Pancreas (tissue), 10 donors: ENCODE data around the gene MARK4. TPM values are rescaled to one million over a fixed set of nuclear protein-coding genes. Genes with fewer than 3 reads are reported as not detected.

Experiments
- ATAC-seq, 4 donors: fragments of 200-7000 bp; cut with Tn5 transposase; one replicate each; pipeline versions ENCODE4 v1.8.0 to v1.9.1; 2020; ENCODE audit warnings: mild to moderate bottlenecking in 4 of 4, moderate library complexity in 4 of 4
- DNase-seq, 6 donors: peaks; one replicate each; pipeline ENCODE4 v3.0.0-alpha.2; 2020
- FAIRE-seq: peaks from 2 replicates; lab custom pipeline; 2012; peaks lifted over from hg19 to GRCh38; lab: Jason Lieb, UNC
- H3K27ac ChIP-seq, 4 donors: fragments of 200-600 bp; sonication (generic); 1 replicate in 3 of 4; 2 replicates in 1 of 4; pipeline versions ENCODE4 v1.5.0 to v1.8.0; 2020
- H3K27me3 ChIP-seq, 4 donors: fragments of 200-600 bp; one replicate each; pipeline ENCODE4 v1.8.0; 2021
- H3K36me3 ChIP-seq, 3 donors: fragments of 200-600 bp; sonication (generic) in 1 of 3; one replicate each; pipeline versions ENCODE4 v1.5.0 to v1.8.0; 2020 to 2021
- H3K4me1 ChIP-seq, 3 donors: fragments of 200-600 bp; one replicate each; pipeline ENCODE4 v1.8.0; 2021
- H3K4me3 ChIP-seq, 4 donors: fragments of 200-600 bp; sonication (generic) in 2 of 4; one replicate each; pipeline versions ENCODE4 v1.5.0 to v1.8.0; 2020 to 2021
- H3K9me3 ChIP-seq, 4 donors: fragments of 200-600 bp; one replicate each; pipeline ENCODE4 v1.8.0; 2021
- WGBS, 2 donors: extraction: QIAGEN DNeasy Blood & Tissue Kit; methylation state at CpG; one replicate each; pipeline ENCODE4 v1.1.7; 2013; 5-methylcytosine and 5-hydroxymethylcytosine counted together
- intact Hi-C, 3 donors: fragments of 100-400 bp; cut with DNase I; formaldehyde crosslinking; loops; one replicate each; pipeline versions ENCODE4 v1.11.1 to v1.14.2; 2022
- polyA plus RNA-seq, 2 donors: library from polyadenylated mRNA; stranded (reverse); fragments of 200-250 nt; gene quantifications; one replicate each; pipeline ENCODE4 v1.2.3, GENCODE V29; 2013
- total RNA-seq, 6 donors: library from RNA; stranded (reverse); fragmentation: NEBNext Ultra II Directional in 4 of 6; extraction: Animal tissue kit (Norgen Biotek cat#: 25700) in 4 of 6; gene quantifications; one replicate each; pipeline versions ENCODE4 v1.2.1 to v1.2.4, GENCODE V29; 2021 to 2023
- TF ChIP-seq, protein P1 (sequence below), 4 donors: fragments of 200-600 bp; sonication (generic) in 3 of 4; IDR thresholded peaks; one replicate each; pipeline versions ENCODE4 v1.5.0 to v1.8.0; 2021; ENCODE audit warnings: antibody characterized with exemption in 4 of 4
- donor health status: healthy with polysubstance abuse.
- donor health status: DM: no; HTN: no; CAD: no; lungs with moderate emphysema.
- donor health status: DM: no; HTN: no; CAD: no.
- donor health status: control.
- donor health status: control.
- donor health status: Bipolar disorder and iron deficiency.
- donor health status: DM: yes; HTN: yes; CAD: no.
- donor health status: DM: no; HTN: no; CAD: no.
- donor health status: DM: no; HTN: no; CAD: no.
- donor health status: DM: yes; HTN: yes; CAD: no.

MARK4 gene
- total and polyA plus RNA-seq, 8 donors = 12.8 to 22.8 (median 20.0) TPM

DNA sequence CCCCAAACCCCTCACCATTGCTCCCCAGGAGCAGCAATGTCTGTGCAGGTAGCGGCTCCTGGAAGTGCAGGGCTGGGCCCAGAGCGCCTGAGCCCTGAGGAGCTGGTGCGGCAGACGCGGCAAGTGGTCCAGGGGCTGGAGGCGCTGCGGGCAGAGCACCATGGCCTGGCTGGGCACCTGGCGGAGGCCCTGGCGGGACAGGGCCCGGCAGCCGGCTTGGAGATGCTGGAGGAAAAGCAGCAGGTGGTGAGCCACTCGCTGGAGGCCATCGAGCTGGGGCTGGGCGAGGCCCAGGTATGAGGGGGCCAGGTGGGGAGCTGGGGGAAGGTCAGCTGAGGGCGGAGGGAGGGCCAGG, 94.4 kb downstream of the MARK4 start:
- Histone ChIP-seq H3K4me3 (no peak overlapping the region), H3K4me1 (peaks cover 0 to under 1% (median 0%) of the 10 kb centered on the region in 3 donors), H3K27me3 (no peaks in the 10 kb centered on the region), H3K9me3 (no peaks in the 10 kb centered on the region), H3K36me3 (no peaks in the 10 kb centered on the region), H3K27ac (no peak overlapping the region)
- intact Hi-C loops = no loop called here
- TF ChIP-seq, protein P1, sequence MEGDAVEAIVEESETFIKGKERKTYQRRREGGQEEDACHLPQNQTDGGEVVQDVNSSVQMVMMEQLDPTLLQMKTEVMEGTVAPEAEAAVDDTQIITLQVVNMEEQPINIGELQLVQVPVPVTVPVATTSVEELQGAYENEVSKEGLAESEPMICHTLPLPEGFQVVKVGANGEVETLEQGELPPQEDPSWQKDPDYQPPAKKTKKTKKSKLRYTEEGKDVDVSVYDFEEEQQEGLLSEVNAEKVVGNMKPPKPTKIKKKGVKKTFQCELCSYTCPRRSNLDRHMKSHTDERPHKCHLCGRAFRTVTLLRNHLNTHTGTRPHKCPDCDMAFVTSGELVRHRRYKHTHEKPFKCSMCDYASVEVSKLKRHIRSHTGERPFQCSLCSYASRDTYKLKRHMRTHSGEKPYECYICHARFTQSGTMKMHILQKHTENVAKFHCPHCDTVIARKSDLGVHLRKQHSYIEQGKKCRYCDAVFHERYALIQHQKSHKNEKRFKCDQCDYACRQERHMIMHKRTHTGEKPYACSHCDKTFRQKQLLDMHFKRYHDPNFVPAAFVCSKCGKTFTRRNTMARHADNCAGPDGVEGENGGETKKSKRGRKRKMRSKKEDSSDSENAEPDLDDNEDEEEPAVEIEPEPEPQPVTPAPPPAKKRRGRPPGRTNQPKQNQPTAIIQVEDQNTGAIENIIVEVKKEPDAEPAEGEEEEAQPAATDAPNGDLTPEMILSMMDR (IDR thresholded peaks at IDR 0.05) = no peak
- no peak for FAIRE-seq
- 80 to 87% methylated on average over 14 to 15 of the region's 15 CpGs for WGBS, 2 donors
- no peak for ATAC-seq
- no peak for DNase-seq

DNA sequence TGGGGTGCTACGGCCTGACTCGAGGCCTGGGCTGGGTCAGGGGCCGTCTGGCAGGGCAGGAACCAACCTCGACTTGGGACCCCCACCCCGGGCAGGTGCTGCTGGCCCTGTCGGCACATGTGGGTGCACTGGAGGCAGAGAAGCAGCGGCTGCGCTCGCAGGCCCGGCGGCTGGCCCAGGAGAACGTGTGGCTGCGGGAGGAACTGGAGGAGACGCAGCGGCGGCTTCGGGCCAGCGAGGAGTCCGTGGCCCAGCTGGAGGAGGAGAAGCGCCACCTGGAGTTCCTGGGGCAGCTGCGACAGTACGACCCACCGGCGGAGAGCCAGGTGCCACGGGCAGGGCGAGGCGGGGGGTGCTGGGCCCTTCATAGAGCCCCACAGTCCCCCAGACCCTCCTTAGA, 95.4 kb downstream of the MARK4 start:
- H3K4me1 ChIP-seq = no peaks in the 10 kb centered on the region
- FAIRE-seq (no peak), DNase-seq (no peak), ATAC-seq (peak in 1 of 4 donors; percentile 22)
- H3K27ac ChIP-seq = no peak overlapping the region
- H3K27me3 ChIP-seq = no peaks in the 10 kb centered on the region
- no peaks in the 10 kb centered on the region for H3K36me3 ChIP-seq
- WGBS, 2 donors = 41 to 68% methylated on average over 14 to 27 of the region's 27 CpGs
- no peak overlapping the region for H3K4me3 ChIP-seq
- TF ChIP-seq, protein P1 (IDR thresholded peaks at IDR 0.05) = no peak
- H3K9me3 ChIP-seq = no peaks in the 10 kb centered on the region
- intact Hi-C loops = no loop called here

DNA sequence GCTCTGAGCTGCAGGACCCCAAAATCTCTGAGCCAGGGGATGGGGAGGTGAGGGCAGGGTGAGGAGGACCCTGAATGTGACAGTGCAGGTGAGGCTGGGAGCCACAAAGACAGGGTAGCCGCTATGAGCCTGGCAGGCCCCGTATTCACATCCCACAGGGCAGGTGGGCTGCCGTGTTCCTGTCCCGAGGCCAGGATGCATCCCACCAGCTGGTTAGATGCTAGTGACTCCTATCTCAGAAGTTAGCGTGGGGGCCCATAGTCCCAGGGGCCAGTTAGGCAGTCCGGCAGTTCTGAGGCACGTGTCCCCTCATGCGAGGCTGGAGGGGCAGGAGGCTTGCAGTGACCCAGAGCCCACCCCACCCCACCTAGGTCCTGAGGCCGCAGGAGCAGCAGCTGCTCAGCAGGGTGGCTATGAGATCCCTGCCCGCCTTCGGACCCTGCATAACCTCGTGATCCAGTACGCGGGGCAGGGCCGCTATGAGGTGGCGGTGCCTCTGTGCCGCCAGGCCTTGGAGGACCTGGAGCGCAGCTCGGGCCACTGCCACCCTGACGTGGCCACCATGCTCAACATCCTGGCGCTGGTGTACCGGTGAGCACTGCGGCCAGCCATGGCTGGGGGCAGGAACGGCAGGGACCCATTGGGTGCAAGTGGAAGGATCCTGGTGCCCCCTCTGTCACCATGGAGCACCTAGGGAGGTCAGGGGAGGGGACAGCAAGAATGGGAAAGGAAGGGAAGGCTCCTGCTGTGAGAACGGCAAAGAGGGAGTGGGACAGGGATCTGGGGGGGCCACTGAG, 96.7 kb downstream of the MARK4 start:
- DNase-seq (no peak), FAIRE-seq (no peak), ATAC-seq (no peak)
- Histone ChIP-seq H3K9me3 (no peaks in the 10 kb centered on the region), H3K4me1 (no peaks in the 10 kb centered on the region), H3K27me3 (no peaks in the 10 kb centered on the region), H3K36me3 (peaks cover 0 to 6% (median 0%) of the 10 kb centered on the region in 3 donors), H3K27ac (no peak overlapping the region), H3K4me3 (no peak overlapping the region)
- intact Hi-C loops = no loop called here
- WGBS, 2 donors = 60 to 65% methylated on average over 25 of the region's 25 CpGs
- TF ChIP-seq, protein P1 (IDR thresholded peaks at IDR 0.05) = no peak

DNA sequence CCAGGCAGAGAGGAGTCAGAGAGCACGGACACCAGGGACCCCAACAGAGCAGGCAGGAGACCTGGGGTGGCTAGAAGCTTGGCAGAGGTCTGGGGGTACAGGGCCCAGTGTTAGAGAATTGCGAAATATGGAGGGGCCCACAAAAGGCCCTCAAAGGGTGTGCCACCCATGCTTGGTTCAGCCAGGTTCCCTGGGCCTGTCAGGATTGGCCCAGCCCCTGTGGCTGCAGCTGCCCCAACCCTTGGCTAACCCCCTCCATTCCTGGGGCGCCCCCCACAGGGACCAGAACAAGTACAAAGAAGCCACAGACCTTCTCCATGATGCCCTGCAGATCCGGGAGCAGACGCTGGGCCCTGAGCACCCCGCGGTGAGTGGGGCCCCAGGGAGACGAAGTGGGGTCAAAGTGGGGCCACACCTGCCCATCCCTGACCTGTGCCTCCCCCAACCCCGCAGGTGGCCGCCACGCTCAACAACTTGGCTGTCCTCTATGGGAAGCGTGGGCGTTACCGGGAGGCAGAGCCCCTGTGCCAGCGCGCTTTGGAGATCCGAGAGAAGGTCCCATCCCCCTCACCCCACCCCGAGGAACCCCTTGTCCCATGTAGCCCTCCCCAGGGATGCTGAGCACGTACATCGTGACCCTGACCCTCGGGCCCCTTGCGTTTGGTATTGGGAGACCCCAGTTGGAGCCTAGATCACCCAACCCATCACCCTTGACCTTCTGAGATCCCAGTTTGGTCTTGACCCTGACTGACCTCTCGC, 97.5 kb downstream of the MARK4 start:
- FAIRE-seq (no peak), ATAC-seq (no peak), DNase-seq (no peak)
- Histone ChIP-seq H3K4me3 (no peak overlapping the region), H3K36me3 (peaks cover 0 to 6% (median 0%) of the 10 kb centered on the region in 3 donors), H3K27ac (no peak overlapping the region), H3K9me3 (no peaks in the 10 kb centered on the region), H3K27me3 (no peaks in the 10 kb centered on the region), H3K4me1 (no peaks in the 10 kb centered on the region)
- intact Hi-C loops = no loop called here
- 64 to 79% methylated on average over 23 of the region's 23 CpGs for WGBS, 2 donors
- TF ChIP-seq, protein P1 (IDR thresholded peaks at IDR 0.05) = no peak

DNA sequence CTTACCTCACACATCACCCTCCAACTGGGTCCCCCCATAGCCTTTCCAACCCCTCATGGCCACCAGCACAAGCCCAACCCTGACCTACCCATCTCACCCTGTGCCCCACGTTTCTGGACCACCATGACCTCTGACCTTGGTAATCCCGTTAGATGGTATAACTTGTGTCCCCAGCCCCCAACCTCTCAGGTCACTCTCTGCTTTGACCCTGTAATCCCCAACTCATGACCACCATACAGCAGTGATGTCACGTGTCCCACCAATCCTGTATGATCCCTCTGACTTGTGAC, 98.0 kb downstream of the MARK4 start:
- Histone ChIP-seq H3K4me1 (no peaks in the 10 kb centered on the region), H3K9me3 (no peaks in the 10 kb centered on the region), H3K27ac (no peak overlapping the region), H3K27me3 (no peaks in the 10 kb centered on the region), H3K4me3 (no peak overlapping the region), H3K36me3 (peaks cover 0 to 6% (median 0%) of the 10 kb centered on the region in 3 donors)
- ATAC-seq (no peak), FAIRE-seq (no peak), DNase-seq (no peak)
- TF ChIP-seq, protein P1 (IDR thresholded peaks at IDR 0.05) = no peak
- intact Hi-C loops = no loop called here
- 59 to 63% methylated on average over 3 of the region's 3 CpGs for WGBS, 2 donors
